NCI-H146 (cell line): ENCODE data around the gene SH2D3A.
"Not testable (repeated sequence)": the region's sequence is repeated elsewhere in the genome, so short reads cannot be mapped to it uniquely, and the experiment has no call there.

ENCODE experiments used
- DNase-seq: peaks from one replicate; lab custom pipeline; 2025; lab: John Stamatoyannopoulos, UW

The SH2D3A gene

DNA sequence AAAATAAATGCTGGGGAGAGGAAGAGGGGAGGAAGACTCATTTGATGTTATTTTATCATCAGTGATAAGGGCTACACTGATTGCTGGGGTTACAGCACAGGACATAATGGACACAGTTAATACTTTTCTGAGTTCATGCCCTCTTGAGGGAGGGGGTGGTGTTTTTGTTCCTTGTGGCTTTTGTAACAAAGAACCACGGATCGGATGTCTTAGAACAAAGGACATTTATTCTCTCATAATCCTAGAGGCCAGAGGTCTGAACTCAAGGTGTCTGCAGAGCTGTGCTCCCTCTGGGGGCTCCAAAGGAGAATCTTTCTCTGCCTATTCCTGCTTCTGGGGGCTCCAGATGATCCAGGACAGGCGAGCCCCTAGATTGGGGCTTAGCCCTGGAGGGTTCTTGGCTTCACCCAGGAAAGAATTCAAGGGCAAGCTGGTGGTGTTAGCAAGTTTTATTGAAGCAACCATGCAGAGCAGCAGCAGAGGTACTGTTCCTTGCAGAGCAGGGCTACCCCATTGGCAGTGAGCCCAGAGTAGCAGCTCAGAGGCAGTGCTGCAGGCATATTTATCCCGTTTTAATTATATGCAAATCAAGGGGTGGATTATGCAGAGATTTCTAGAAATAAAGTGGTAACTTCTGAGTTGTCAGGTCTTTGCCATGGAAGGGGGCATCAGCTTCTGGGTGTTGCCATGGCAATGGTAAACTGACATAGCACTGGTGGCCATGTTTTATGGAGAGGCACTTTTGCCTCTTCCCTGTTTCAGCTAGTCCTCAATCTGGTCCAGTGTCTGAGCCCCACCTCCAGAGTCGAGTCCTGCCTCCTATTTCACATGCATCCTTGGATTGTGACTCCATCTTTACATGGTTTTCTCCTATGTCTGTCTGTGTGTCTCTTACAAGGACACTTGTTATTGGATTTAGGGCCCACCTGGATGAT lies 23.2 kb upstream of the SH2D3A start:
- no peak for DNase-seq

DNA sequence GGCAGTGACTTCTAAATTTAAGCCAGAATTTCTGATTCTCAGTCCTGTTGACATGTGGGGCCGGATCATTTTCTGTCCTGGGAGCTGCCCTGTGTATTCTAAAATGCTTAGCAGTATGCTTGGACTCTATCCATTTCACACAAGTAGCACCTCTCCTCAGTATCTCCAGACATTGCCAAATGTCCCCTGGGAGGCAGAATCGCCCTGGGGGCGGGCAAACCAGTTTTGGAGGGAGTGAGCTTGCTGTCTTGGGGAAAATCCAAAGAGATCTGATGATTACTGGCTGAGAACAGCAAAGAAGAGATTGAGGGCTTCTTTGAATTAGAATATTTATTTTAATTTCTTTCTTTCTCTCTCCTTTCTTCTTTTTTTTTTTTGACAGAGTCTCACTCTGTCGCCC lies 21.7 kb upstream of the SH2D3A start:
- DNase-seq: no peak

DNA sequence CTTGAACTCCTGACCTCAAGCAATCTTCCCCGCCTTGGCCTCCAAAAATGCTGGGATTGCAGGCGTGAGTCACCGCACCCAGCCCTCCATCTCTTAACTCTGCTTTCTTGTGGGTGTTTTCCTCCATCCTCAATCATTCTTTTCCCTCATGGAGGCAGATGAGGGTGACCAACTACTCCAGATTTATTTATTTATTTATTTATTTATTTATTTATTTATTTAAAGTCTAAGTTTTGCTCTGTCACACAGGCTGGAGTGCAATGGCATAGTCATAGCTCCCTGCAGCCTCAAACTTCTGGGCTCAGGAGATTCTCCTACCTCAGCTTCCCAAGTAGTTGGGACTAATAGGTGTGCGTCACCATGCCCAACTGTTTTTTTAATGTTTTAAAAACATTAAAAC lies 20.2 kb upstream of the SH2D3A start:
- DNase-seq: no peak

DNA sequence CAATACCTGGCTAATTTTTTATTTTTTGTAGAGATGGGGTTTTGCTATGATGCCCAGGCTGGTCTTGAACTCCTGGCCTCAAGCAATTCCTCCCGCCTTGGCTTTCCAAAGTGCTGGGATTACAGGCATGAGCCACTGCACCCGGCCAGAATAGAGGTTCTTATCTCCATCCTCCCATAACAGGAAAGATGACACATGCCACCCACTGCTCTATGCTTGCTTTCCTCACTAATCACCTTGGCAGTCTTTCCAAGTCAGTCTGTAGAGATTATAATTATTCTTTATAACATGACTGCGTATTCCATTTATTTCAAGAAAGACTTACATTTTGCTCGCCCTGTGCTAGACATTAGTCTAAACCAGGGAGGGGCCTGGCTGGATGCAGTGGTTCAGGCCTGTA lies 12.0 kb upstream of the SH2D3A start:
- peak; percentile 2 for DNase-seq

DNA sequence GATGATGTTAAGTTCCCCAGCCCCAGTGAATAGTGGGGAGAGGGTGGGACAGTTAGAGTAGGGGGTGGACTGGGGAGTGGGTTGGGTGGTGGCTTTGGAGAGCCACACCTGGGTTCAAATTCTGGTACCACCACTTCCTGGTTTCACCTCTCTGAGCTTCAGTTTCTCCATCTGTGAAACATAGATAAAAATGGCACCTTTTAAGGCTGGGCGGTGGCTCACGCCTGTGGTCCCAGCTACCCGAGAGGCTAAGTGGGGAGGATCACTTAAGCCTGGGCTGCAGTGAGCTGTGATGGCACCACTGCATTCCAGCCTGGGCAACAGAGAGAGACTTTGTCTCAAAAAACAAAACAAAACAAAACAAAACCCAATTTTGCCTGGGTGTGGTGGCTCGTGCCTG lies 11.2 kb upstream of the SH2D3A start:
- no peak for DNase-seq

DNA sequence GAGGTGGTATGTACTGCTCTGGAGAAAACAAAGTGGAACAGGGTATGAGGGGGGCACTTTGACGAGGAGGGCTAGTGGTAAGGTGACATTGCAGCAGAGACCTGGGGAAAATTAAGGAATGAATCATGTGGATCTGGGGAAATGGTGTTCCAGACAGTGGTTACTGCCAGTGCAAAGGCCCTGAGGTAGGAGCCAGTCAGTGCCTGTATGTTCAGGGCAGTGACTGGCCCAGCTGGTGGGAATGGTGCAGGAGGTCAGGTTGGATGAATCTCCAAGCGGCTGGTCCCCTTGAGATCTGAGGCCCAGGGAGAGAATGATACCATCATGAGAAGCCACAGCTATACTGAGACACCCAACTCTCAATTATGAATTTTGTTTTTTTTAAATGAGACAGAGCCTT lies 10.2 kb upstream of the SH2D3A start:
- no peak for DNase-seq

DNA sequence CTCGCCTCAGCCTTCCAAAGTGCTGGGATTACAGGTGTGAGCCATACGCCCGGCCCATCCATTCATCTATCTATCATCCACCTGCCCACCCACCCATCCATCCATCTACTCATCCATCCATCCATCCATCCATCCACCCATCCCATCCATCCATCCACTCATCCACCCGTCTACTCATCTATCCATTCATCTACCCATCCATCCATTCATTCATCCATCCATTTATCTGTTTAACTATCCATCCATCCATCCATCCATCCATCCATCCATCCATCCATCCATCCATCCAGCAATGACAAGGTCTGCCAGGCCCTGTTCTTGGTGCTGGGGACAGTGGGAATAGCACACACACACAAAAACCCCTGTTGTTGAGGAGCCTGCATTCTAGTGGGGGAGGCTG lies 9.8 kb upstream of the SH2D3A start:
- DNase-seq: no peak

DNA sequence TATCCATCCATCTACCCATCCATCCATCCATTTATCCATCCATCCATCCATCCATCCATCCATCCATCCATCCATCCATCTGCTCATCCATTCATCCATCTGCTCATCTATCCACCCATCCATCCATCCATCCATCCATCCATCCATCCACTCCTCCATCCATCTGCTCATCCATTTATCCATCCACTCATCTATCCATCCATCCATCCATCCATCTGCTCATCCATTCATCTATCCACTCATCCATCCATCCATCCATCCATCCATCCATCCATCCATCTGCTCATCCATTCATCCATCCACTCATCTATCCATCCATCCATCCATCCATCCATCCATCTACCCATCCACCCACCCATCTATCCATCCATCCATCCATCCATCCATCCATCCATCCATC lies 8.8 kb upstream of the SH2D3A start:
- not testable (repeated sequence) for DNase-seq

DNA sequence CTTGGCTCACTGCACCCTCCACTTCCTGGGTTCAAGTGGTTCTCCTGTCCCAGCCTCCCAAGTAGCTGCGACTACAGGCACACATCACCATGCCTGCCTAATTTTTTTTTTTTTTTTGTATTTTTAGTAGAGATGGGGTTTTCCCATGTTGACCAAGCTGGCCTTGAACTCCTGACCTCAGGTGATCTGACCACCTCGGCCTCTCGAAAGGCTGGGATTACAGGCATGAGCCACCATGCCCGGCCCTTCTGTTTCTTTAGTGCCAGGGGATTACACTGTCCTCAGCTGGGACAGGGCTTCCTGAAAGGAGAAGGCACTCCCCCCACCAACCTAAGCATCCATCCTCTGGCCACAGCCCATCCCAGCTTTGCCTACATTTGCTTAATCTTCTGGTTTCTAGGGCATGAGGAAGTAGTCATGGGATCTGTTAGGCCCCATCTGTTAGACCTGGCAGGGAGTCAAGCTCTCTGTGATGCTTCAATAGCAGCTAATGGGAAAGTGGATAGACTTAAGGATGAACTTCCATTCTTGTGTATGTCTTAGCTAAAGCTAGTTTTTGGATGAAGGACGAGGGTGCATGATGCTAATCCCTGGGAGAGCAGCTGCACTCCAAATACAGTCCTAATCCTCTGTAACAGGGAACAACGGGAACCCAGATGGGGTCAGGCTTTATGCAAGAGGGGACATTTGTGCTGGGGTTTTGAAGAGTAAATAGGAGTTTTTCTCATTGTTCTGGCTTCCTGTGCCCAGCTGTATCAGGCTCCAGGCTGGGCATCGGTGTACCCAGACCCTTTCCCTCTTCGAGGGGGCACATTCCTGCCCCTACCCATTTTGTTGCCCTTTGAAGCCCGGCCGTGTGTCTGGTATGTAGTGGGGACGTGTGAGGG lies 7.8 kb upstream of the SH2D3A start:
- no peak for DNase-seq

DNA sequence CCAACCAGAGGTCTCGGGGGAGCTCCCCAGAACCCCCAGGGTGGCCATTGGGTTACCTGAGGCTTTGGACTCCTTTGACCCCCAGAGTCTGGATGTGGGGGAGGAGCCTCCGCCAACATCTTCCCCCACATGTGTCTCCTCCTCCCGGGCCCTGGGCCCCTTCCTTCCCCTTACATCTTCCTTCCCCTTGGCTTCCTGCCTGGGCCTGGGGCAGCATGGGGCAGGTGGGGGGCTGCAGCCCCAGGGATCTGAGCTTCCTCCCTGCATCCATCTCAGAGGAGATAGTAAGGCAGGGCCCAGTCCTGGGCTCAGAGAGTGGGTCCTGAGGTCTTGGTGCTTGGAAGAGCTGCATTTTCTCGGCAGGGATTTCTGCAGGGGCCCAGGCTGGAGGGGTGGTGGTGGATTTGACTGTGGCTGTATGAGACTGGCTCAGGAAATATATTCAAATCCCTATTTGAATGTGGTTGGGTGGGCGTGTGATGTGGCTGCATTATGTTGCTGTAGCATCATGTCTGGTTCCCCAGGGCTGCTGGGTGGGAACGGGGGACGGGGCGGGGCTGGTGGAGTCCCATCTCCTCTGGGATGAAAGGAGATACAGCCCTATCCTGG lies 6.2 kb upstream of the SH2D3A start:
- DNase-seq: no peak

DNA sequence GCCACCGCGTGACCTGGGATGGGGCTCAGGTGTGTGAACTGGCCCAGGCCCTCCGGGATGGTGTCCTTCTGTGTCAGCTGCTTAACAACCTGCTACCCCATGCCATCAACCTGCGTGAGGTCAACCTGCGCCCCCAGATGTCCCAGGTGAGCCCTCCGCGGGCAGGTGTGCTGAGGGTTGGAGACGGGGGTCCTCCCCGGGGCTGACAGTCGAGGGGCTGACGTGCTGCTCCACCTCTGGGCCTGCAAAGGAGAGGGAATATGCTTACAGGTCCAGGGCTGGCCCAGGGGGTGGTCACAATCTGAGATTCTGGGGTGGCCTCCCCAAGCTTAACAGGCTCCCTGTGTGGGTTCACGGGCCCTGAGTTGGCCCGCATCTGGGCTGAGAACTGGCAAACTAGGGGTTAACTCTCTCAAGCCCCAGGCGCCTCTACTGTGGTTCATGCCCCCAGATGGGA lies 5.7 kb upstream of the SH2D3A start:
- DNase-seq: no peak

DNA sequence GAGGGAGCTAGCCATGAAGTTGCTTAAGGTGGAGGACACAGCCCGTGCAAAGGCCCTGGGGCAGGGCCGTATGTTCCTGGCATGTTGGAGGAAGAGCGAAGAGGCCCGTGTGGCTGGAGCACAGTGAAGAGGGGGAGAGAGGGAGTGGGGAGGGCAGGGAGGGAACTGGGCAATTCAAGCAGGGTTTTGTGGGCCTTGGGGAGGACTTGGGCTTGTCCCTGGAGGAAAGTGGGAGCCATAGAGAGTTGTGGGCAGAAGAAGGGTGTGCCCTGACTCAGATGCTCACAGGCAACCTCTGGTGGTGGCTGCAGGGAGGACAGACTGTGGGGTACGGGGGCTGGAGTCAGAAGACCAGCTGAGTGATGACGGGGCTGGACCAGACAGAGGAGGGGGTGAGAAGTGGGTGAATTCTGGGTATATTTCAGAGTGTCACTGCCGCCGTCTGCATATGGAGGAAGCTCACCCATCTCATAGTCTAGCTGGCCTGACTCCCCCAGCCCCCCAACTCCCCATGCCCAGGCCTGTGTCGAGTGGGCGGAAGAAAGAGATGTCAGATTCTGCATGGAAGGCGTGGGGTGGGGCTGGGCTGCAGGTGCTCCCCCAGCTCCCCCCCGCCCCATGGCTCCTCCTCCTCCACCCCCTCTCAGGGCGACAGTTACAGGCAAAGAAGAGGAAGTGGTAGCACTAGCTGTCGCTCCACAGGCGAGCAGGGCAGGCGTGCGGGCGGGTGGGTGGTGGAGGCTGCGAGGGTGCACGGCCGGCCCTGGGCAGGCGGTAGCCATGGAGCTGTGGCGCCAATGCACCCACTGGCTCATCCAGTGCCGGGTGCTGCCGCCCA lies 5.0 kb upstream of the SH2D3A start, which contains the start of gene VAV1:
TSS of gene VAV1 (plus strand) at position 681 of the 838 bp plus-strand sequence. CDS start at position 781, 100 bp downstream.
- DNase-seq: no peak

DNA sequence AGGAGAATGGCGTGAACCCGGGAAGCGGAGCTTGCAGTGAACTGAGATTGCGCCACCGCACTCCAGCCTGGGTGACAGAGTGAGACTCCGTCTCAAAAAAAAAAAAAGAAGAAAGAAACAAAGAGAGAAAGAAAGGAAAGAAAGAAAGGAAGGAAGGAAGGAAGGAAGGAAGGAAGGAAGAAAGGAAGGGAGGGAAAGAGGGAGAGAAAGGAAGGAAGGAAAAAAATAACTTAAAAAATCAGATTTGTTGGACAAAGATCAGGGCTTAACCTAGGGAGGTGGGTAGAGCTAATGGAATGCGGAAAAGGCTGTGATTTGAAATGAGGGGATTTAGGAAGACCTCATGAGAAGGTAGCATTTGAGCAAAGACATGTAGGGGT lies 4.4 kb upstream of the SH2D3A start:
- not testable (repeated sequence) for DNase-seq

DNA sequence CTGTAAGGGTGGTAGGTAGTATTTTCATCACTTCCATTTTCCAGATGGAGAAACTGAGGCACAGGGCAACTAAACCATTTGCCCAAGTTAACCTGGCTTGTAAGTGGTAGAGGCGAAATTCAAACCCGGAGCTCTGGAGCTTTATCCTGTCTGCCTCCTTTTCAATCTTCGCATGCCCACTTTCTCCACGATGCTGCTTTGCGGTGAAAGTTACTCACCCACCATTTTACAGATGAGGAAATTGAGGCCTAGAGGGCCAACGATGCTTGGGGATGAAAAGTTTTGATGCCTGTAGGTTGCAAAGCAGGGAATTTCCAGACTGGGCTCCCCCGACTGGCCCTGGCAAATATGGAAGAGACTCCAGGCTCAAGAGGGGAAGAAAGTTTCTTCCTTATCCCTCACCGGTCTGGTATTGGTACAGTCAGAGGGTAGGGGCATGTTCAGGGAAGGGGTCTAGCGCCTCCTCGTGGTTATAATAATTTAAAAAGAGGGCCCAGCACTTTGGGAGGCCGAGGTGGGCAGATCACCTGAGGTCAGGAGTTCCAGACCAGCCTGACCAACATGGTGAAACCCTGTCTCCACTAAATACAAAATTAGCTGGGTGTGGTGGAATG lies 1.9 kb upstream of the SH2D3A start:
- peak; percentile 6 for DNase-seq

DNA sequence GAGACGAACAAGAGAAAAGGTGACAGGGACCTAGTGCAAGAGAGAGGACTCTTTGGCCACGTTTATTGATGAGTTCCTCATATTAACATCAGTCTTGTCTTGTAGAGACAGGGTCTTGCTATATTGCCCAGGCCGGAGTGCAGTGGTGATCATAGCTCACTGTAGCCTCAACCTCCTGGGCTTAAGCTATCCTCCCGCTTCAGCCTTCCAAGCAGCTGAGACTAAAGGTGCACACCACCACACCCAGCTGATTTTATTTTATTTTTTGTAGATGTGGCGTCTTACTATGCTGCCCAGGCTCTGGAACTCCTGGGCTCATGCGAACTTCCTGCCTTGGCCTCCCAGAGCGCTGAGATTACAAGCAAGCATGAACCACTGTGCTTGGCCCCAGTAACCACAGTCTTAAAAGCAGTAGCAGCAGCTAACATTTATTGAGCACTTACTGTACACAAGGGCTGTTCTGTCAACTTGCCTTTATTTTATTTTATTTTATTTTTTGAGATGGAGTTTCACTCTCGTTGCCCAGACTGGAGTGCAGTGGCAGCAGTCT lies 1.1 kb upstream of the SH2D3A start:
- no peak for DNase-seq

DNA sequence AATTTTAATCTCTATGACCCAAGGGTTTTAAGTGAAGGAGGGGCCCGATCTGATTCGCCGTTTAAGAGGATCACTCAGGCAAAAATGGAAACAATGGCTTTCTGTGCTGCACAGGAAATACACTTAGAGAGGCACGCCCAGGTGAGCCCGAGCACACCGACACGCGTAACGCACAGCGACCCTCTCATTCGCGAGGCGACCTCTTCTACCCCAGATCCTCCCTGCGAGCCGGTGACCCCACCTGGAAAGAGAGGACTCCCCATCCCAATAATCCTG lies 216 bp downstream of the SH2D3A start:
- peak; percentile 39 for DNase-seq

DNA sequence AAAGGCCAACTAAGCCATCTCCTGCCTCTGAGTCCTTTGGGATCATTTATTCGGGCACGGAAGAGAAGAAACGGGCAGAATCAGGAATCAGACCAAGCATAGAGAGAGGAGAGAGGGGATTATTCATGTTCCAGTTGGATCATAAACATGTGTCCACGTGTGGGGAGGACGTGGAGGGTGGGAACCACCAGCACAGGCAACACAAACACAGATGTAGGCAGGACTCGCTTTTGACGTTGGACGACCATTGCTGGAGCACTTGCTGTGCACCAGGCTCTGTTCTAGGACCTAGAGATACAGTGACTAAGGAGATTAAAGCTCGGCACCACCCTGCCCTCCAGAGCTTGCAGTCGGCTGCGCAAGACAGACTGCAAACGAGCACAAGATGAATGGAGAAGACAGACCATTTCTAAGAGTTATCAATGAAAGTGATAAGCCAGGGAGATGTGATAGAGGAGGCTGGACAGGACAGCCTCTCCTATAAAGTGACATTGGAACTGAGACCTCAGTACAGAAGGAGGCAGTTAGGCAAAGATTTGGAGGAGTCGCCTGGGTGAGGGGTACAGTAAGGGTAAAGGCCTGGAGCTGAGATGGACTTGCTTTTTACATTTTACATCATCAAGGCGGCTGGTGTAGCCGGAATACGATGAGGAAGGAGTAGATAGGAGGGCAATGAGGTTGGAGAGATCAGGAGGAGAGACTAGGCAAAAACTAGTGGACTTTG lies 716 bp downstream of the SH2D3A start:
- DNase-seq: no peak

DNA sequence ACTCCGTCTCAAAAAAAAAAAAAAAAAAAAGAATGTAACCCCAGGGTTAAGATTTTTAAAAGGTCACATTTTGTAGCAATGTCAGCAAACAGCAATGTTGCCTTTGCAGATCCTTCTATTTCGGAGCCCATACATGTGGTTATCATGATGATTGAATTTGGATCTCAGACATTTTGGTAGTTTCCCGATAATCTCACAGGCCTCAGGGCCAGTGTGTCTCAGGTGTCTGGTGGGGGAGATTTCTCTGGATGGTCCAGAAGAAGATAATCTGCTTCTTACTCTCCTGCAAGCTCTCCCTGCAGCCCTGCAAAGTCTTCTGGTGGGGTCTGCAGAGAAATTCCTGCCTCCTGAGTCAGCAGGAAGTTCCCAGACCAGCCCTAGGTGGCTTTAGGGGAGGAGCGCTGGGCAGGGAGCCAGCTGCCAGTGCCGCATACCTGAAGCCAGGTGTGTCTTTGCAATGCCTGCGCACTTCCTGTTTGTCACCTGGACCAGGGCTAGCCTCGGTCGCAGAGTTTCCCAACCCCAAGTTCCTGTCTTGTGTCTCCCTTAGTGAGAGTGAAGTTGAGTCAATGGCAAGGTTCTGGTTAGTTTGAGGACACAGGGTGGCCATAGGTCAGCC lies 1.4 kb downstream of the SH2D3A start:
- DNase-seq: peak; percentile 73

DNA sequence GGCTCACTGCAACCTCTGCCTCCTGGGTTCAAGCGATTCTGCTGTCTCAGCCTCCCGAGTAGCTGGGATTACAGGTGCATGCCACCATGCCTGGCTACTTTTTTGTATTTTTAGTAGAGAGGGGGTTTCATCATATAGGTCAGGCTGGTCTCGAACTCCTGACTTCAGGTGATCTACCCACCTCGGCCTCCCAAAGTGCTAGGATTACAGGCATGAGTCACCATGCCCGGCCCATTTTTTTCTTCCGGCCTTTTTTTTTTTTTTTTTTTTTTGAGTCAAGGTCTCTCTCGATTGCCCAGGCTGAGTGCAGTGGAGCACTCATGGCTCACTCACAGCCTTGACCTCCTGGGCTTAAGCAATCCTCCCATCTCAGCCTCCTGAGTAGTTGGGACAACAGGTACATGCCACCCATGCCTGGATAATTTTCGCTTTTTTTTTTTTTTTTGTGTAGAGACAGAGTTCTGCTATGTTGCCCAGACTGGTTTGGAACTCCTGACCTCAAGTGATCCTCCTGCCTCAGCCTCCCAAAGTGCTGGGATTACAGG lies 4.9 kb downstream of the SH2D3A start:
- DNase-seq: not testable (repeated sequence)
